Gastroesophageal sphincter (tissue), 3 donors: Measurements from ENCODE around the gene HLA-A.

Experiments
- EP300 ChIP-seq: sonication (generic); formaldehyde crosslinking; IDR thresholded peaks from one replicate; pipeline ENCODE4 v1.6.1; 2017; ENCODE audit warnings: antibody characterized with exemption, mild to moderate bottlenecking
- POLR2A ChIP-seq, 2 donors: fragments of 450-650 bp; IDR thresholded peaks; one replicate each; pipeline ENCODE4 v1.6.1; 2017; ENCODE audit warnings: antibody characterized with exemption in 2 of 2, mild to moderate bottlenecking in 2 of 2, moderate library complexity in 1 of 2
- TF ChIP-seq, protein P1 (sequence below), 4 experiments: fragments of 200-600 bp in 2 of 4; fragments of 450-650 bp in 2 of 4; sonication (generic) in 1 of 4; IDR thresholded peaks; one replicate each; pipeline ENCODE4 v1.5.1; 2017 to 2019; ENCODE audit warnings: antibody characterized with exemption in 4 of 4, mild to moderate bottlenecking in 2 of 4, moderate library complexity in 2 of 4

DNA sequence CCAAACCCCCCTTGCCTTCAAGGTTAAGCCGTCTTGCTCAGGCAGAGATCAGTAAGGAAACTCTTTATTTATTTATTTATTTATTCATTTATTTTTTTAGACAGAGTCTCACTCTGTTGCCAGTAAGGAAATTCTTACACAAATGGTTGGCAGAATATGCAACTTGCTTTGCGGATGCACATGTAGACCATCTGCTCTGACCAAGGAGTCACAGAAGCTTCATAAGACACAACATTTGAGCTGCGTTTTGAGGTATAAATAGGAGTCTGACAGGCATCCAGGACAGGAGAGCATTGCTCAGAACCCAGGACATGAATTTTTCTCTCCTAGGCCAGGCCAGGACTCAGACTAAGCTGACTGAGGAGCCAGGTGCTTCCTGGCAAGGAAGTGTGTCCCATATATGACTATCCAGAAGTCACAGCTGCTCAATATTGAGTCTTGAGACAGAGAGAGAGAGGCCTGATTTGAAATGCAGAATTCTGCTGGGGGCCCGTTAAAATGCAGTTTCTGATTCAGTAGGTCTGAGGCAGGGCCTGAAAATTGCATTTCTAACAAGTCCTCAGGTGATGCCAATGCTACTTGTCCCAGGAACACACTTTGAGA lies 43.9 kb downstream of the HLA-A start:
- TF ChIP-seq EP300 = no peak
- TF ChIP-seq, protein P1, sequence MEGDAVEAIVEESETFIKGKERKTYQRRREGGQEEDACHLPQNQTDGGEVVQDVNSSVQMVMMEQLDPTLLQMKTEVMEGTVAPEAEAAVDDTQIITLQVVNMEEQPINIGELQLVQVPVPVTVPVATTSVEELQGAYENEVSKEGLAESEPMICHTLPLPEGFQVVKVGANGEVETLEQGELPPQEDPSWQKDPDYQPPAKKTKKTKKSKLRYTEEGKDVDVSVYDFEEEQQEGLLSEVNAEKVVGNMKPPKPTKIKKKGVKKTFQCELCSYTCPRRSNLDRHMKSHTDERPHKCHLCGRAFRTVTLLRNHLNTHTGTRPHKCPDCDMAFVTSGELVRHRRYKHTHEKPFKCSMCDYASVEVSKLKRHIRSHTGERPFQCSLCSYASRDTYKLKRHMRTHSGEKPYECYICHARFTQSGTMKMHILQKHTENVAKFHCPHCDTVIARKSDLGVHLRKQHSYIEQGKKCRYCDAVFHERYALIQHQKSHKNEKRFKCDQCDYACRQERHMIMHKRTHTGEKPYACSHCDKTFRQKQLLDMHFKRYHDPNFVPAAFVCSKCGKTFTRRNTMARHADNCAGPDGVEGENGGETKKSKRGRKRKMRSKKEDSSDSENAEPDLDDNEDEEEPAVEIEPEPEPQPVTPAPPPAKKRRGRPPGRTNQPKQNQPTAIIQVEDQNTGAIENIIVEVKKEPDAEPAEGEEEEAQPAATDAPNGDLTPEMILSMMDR (IDR thresholded peaks at IDR 0.05) = no peak
- TF ChIP-seq POLR2A (IDR thresholded peaks at IDR 0.05) = no peak
